Fibroblast of mammary gland (primary cell): ENCODE data around the gene CT47B1.
"Not testable (repeated sequence)": the region's sequence is repeated elsewhere in the genome, so short reads cannot be mapped to it uniquely, and the experiment has no call there.

Experiments
- DNase-seq: peaks from one replicate; pipeline ENCODE4 v3.0.0-alpha.2; 2010; ENCODE audit warnings: low read depth
- H3K4me3 ChIP-seq: 2 replicates; pipeline ENCODE4 v1.5.1; 2011; ENCODE audit warnings: low read depth, mild to moderate bottlenecking, low read length, moderate library complexity; ENCODE audit not compliant: control insufficient read depth
- CTCF ChIP-seq: conservative IDR thresholded peaks from 2 replicates; pipeline ENCODE4 v1.5.1; 2011; ENCODE audit warnings: low read depth, low read length, inconsistent platforms; ENCODE audit not compliant: control insufficient read depth, insufficient read depth

CT47B1 gene

GRCh38 chrX:120875766-120876165 is at the start of gene CT47B1:
CT47B1 (minus strand) TSS chrX:120875866; CDS start chrX:120875670, 196 bp downstream.
- not testable (repeated sequence) for H3K4me3 ChIP-seq, DNase-seq

DNA sequence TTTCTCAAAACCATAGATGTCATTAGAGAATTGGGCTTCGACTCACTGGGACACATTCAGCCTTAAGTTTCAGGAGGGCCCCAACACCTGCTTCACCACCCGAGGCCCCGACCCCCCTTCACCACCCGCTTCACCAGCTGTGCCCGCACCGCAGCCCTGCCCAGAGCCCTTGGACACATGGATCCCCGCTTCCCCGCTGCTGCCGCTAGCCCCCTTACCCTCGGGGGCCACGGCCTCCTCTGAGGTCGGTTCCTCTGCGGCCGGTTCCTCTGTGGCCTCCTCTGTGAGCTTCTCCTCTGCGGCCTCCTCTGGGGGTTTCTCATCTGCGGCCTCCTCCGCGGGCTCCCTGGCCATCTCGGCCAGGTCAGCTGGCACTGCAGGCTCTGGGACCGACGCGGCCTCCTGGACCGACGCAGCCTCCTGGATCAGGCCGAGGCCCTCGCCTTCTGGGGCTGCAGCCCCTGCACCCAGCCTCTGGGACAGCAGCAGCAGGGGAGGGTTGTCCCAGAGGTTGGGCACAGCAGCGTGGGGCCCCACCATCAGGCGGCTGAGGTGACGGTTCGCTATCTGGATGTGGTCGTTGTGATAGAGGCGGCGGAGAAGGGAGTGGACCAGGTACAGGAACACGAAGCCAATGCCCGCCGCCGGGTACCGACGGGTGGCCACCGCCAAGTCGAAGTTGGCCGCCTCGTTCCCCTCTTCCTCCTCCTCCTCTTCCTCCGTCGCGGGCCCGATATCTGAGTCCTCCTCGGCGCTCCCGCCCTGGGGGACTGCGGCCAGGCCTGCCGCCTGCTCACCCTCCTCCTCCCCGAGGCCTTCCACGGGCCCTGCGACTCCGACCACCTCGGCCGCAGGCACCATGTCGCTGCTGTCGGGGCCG is 748 bp downstream of the CT47B1 start:
- no peak for DNase-seq
- no peak for TF ChIP-seq CTCF
- no peak overlapping the region for H3K4me3 ChIP-seq

GRCh38 chrX:120857240-120857639 is 18.4 kb downstream of the CT47B1 start:
- TF ChIP-seq CTCF, result peak; percentile 4
- peak; percentile 2 for DNase-seq
- H3K4me3 ChIP-seq, result no peak overlapping the region

DNA sequence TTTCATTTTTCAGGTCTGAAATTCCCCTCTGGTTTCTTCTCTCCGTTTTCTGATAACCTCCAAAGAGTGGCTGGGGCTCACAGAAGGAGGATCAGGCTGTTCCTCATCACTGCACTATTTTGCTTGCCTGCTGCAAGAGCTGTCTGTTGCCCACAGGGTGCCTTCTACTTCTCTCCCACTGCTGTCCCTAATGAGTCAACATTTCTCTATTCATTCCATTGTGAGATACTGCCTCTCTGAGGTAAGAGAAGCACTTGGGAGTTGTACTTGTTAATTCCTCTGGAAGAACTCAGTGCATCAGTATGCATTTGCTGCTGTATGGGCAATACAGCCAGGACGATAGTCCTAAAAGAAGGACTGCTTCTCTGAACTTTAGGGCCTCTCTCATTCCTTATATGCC is 34.8 kb downstream of the CT47B1 start:
- no peak overlapping the region for H3K4me3 ChIP-seq
- TF ChIP-seq CTCF, result no peak
- peak; percentile 69 for DNase-seq

- TF ChIP-seq CTCF, result no peak
- DNase-seq, result peak; percentile 70
- no peak overlapping the region for H3K4me3 ChIP-seq
Observed at GRCh38 chrX:120839491-120839890, 36.2 kb downstream of the CT47B1 start.

GRCh38 chrX:120827213-120827612 is 48.5 kb downstream of the CT47B1 start:
- DNase-seq, result not testable (repeated sequence)

DNA sequence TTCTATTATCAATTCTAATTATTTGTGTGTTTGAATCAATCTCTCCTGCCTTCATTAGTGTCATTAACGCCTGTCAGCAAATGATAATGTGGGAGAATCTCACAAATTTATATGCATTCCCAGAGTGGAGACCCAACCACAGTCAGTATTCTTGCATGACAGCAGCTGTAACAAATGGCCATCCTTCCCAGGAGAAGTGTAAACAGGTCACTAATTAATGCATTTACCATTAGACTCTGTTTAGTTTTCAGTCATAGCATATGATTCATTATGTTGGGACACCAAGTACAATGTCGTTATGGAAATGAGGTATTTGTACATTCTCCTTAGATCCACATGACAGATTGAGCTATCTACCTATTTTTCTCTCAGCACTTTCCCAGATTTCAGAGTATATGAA is 50.5 kb downstream of the CT47B1 start:
- H3K4me3 ChIP-seq, result no peak overlapping the region
- TF ChIP-seq CTCF, result no peak
- DNase-seq, result no peak

More at GRCh38 chrX:120827213-120827612, 48.5 kb downstream of the CT47B1 start:
- H3K4me3 ChIP-seq, result not testable (repeated sequence)

GRCh38 chrX:120824021-120824420 is 51.6 kb downstream of the CT47B1 start:
- no peak overlapping the region for H3K4me3 ChIP-seq
- TF ChIP-seq CTCF, result no peak
- no peak for DNase-seq
